Activated CD8-positive, alpha-beta memory T cell treated with anti-CD3 and anti-CD28 coated beads, Interleukin-2, amount 50 U/mL, for 4 hours (primary cell): Measurements from ENCODE around the gene EBI3.
"Not testable (repeated sequence)": the region's sequence is repeated elsewhere in the genome, so short reads cannot be mapped to it uniquely, and the experiment has no call there.

Experiments
- DNase-seq: peaks from one replicate; pipeline ENCODE4 v3.0.0-alpha.2; 2020

Gene EBI3

DNA sequence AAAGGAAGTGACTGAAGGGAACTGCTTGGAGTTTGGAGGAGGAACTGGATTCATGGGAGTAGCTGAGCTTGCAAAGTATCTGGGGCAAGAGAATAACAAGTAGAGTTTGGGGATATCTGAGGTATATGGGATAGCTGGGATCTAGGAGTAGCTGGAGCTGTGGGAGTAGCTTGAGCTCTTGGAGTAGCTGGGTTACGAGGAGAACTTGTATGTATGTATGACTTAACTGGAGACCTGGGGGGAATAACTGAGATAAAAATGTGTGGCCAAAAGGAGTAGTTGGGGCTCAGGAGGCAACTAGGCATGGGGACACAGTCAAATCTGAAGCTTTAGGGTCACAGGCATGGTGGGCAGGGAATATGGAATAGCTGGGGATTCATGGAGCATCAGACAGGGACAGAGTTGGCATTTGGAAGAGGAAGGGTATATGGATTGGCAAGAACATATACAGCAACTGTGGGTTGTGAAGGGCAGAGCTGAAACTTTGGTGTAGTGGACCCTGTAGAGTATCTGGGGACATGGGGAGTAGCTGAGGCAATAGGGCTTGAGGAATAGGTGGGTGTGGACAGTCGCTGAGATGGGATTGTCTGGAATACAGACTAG lies 28.3 kb upstream of the EBI3 start:
- no peak for DNase-seq

GRCh38 chr19:4201798-4202197 lies 27.5 kb upstream of the EBI3 start:
- no peak for DNase-seq

GRCh38 chr19:4206818-4207484 lies 22.4 kb upstream of the EBI3 start:
- DNase-seq: no peak

- DNase-seq: no peak
These were observed 20.8 kb upstream of the EBI3 start for GRCh38 chr19:4208385-4209094.

- no peak for DNase-seq
These were observed 19.1 kb upstream of the EBI3 start for GRCh38 chr19:4210166-4210731.

DNA sequence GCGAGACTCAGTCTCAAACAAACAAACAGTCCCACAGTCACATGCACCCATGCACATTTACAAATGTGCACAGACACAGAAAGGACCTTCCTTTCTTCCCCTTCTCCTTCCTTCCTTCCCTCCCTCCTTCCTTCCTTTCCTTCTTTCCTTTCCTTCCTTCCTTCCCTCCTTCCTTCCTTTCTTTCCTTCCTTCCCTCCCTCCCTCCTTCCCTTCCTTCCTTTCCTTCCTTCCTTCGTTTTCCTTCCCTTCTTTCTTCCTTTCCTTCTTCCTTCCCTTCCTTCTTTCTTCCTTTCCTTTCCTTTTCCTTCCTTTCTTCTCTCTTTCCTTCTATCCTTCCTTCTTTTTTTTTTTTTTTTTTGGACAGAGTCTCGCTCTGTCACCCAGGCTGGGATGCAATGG lies 16.2 kb upstream of the EBI3 start:
- no peak for DNase-seq

GRCh38 chr19:4215807-4216206 lies 13.5 kb upstream of the EBI3 start:
- no peak for DNase-seq

DNA sequence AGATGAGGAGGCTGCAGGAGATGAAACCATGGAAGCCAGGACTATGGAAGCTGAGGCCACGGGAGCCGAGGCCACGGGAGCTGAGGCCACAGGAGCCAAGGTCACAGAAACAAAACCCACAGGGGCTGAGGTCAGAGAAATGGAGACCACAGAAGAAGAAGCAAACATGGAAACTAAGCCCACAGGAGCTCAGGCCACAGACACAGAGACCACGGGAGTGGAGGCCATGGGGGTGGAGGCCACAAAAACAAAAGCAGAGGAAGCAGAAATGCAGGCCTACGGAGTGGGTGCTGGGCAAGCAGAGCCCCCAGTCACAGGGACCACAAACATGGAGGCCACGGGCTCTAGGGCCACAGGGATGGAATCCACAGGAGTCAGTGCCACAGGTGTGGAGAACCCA lies 12.5 kb upstream of the EBI3 start:
- no peak for DNase-seq

DNA sequence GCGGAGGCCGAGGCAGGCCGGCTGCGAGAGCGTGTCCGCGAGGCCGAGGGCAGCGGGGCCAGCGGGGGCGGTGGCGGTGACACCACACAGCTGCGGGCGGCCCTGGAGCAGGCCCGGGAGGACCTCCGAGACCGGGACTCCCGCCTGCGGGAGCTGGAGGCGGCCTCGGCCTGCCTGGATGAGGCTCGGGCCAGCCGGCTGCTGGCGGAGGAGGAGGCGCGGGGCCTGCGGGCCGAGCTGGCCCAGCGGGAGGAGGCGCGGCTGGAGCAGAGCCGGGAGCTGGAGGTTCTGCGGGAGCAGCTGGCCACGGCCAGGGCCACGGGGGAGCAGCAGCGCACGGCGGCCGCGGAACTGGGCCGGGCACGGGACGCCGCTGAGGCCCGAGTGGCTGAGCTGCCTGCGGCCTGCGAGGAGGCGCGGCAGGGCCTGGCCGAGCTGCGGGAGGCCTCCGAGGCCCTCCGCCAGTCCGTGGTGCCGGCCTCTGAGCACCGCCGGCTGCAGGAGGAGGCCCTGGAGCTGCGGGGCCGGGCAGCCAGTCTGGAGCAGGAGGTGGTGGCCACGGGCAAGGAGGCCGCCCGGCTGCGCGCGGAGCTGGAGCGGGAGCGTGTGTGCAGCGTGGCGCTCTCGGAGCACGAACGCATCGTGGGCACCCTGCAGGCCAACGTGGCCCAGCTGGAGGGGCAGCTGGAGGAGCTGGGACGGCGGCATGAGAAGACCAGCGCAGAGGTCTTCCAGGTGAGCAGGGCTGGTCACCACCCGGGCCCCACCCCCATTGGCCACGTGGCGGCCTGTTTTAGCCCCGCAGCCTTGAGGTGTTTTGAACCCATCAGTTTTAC lies 11.7 kb upstream of the EBI3 start:
- no peak for DNase-seq

- DNase-seq: not testable (repeated sequence)
These were observed 10.8 kb upstream of the EBI3 start for GRCh38 chr19:4218523-4218922.

DNA sequence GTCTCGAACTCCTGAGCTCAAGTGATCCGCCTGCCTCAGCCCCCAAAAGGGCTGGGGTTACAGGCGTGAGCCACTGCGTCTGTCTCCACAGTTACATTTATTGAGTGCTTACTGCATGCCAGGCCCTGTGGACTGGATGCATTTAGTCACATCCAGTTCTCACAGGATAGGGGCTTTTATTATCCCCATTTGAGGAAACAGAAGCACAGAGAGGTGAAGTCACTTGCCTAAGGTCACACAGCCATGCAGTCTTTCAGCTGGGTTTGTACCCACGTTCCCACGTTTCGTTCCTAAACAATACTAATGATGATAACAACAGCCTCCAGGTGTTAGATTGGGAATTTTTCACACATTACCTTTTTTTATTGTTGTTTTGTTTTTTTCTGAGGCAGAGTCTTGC lies 9.1 kb upstream of the EBI3 start:
- no peak for DNase-seq

- DNase-seq: no peak
These were observed 4.9 kb upstream of the EBI3 start for GRCh38 chr19:4224470-4224869.

- no peak for DNase-seq
These were observed 3.4 kb upstream of the EBI3 start for GRCh38 chr19:4225885-4226284.

GRCh38 chr19:4227771-4228170 lies 1.6 kb upstream of the EBI3 start:
- DNase-seq: no peak

DNA sequence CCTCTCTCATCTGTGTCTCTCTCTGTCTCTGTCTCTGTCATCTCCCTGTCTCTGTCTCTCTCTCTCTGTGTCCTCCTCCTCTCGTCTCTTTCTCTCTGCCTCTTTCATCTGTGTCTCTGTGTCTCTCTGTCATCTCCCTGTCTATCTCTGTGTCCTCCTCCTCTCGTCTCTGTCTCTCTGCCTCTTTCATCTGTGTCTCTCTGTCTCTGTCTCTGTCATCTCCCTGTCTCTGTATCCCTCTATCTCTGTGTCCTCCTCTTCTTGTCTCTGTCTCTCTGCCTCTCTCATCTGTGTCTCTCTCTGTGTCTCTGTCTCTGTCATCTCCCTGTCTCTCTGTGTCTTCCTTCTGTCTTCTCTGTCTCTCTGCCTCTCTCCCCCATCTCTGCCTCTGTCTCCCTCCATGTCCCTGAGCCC lies 551 bp upstream of the EBI3 start:
- DNase-seq: no peak

- not testable (repeated sequence) for DNase-seq
These were observed 914 bp downstream of the EBI3 start for GRCh38 chr19:4230237-4230636.

- not testable (repeated sequence) for DNase-seq
These were observed 2.2 kb downstream of the EBI3 start for GRCh38 chr19:4231521-4231920.

GRCh38 chr19:4232139-4232538 lies 2.8 kb downstream of the EBI3 start:
- DNase-seq: not testable (repeated sequence)

- no peak for DNase-seq
These were observed 3.4 kb downstream of the EBI3 start for GRCh38 chr19:4232614-4233281.

DNA sequence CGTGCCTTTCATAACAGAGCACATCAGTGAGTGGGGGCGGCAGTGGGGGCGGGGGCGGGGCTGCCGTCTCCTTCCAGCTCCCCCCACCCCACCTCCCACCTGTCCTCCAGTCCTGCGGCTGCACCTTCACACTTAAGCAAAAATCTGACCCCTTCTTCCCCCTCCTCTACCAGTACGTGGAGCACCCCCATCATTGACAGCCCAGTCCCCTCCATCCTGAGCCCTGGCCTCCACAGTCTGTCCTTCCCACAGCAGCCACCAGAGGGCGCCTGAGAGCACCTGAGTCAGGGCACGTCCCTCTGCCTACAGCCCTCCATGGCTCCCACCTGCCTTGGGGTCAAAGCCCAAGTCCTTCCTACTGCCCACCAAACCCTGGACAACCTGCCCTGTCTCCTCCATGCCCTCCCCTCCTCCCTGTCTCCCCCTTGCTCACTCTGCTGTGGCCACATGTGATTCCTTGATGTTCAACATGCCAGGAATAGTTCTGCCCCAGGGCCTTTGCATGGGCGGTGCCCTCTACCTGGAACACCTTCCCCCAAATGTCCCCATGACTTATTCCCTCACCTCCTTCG lies 4.0 kb downstream of the EBI3 start:
- DNase-seq: peak; percentile 68

DNA sequence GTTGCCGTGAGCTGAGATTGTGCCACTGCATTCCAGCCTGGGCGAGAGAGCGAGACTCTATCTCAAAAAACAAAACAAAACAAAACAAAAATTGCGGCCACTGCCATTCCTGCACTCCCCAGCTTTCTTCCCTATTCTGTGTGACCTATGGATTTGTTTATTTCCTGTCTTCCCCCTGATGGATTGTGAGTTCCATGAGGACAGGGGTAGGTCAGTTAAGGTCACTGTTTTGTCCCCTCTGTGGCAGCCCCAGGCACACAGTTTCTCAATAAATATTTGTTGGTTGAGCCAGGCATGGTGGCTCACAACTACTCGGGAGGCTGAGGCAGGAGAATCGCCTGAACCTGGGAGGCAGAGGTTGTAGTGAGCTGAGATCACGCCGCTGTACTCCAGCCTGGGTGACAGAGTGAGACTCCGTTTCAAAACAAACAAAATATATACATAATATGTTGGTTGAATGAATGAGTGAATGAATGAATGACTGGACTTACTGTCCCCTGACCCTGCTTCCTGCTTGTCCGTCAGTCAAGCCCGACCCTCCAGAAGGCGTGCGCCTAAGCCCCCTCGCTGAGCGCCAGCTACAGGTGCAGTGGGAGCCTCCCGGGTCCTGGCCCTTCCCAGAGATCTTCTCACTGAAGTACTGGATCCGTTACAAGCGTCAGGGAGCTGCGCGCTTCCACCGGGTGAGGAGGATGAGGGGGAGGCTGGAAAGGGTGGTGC lies 5.0 kb downstream of the EBI3 start:
- DNase-seq: no peak

DNA sequence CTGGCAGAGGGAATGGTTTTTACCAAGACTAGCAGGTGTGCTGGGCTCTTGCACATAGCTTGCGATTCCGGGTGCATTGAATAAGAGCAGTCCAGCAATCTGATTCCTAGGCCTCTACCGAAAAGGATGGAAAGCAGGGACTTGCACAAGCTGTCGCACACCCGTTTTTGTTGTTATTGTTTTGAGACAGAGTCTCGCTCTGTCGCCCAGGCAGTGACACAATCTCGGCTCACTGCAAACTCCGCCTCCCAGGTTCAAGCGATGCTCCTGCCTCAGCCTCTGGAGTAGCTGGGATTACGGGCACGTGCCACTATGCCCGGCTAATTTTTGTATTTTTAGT lies 5.5 kb downstream of the EBI3 start:
- DNase-seq: no peak
